ENCODE data around the gene MTMR11. TPM values are rescaled to one million over a fixed set of nuclear protein-coding genes. Genes with fewer than 3 reads are reported as not detected.

The MTMR11 gene
- total RNA-seq, 1 donor from 2014 or later = 0.64 TPM

DNA sequence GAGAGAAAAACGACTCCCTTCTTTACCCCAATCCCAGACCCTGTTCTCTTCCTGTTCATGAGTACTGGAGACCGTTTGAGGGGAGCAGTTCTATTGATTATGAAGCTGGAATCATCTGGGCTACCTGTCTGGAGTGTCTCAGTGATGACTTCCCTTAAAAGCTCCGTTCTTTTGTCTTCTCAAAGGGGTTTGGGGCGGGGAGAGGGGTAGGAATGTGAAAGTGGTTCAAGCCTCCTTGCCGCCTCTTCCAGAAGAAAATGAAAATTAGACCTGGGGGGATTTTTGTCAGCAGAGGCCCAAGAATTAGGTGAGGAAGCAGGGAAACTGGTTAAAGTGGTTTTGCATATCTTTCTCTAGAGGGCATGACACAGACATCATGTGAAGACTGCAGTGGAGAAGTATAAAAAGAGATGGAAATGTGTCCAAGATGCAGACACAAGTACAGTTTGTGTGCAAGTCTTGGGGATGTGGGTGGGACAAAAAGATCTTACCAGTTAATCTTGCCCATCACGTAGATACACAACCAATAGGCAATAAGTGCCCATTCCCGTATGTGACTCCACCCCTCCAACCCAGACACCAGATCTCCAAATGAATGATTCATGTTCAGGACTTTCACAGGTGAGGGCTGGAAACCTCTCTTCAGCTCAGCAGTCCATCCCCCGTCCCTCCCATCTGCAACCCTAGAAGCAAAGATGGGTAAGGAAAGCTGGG is 470 bp upstream of the MTMR11 start:
- no peak for DNase-seq (ENCODE audit: low read depth in 2 of 2)

DNA sequence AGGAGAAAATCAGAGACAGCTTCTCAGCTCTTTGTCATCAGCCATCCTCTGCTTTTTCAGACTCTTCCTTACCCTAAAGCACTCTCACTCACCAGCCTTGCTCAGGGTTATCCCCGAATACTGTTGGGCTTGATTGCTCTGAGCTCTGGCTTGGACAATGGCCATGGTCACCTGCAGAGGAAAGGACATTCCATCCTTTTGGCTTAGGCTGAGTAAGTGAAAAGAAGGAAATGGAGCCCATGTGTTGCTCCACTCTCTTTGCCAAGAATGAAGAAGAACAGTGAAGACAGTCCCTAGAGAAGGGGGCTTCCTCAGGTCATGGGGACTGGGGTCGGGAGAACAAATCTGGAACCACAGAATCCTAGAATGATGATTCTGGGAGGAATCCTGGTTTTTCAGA is 2.3 kb downstream of the MTMR11 start:
- no peak for DNase-seq (ENCODE audit: low read depth in 2 of 2)

DNA sequence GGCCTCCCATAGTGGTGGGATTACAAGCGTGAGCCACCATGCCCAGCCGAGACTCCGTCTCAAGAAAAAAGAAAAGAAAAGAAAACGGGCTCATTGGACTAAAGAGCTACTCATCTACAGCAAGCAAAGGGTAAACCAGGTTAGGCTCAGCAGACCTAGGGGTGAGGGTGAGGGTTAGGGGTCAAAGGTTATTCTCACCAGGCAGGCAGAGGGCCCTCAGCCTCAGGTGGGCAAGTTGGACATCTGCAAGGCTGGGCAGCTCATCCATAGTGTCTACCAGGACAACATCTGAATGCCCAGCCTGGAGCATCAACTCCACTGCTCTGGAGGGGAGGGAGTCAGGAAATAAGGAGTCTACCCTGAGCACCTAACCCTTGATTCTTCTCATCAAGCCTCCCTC is 3.5 kb downstream of the MTMR11 start:
- DNase-seq (ENCODE audit: low read depth in 2 of 2) = no peak

DNA sequence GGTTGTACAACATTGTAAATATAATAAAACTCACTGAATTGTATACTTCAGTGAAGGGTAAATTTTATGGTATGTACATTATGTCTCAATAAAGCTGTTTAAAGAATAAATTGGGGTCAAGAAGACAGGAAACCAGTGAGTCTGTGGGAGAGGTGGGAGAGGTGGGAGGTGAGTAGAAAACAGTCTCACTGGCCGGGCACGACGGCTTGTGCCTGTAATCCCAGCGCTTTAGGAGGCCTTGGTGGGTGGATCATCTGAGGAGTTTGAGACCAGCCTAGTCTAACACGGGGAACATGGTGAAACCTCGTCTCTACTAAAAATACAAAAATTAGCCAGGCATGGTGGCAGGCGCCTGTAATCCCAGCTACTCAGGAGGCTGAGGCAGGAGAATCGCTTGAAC is 4.2 kb downstream of the MTMR11 start:
- no peak for DNase-seq (ENCODE audit: low read depth in 2 of 2)

DNA sequence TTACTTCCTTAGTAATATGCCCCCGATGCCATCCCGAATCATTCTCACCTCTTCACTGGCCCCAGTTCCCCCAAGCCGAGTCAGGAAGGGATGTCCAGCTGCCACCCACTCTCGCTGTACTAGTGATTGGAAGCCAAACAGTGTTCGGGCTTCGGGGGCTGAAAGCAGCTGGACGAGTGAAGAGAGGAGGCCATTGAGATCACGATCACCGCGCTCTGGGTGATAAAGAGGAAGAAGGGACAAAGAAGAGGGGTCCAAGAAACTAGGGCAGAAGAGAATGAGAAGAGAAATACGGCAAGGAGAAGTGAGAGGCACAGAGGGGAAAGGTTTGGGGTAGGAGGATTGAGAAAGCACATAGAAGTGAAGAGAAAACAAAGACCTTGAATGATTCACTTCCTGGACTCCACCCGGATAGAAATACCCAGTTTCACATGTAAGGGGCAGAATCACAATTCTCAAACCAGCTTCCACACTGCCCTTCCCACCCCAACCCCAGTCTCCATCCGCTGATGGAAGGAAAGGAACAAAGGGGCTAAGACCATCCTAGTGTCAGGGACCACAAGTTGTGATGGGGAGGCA is 5.4 kb downstream of the MTMR11 start:
- DNase-seq (ENCODE audit: low read depth in 2 of 2) = peak in 1 of 2 donors; percentile 33

DNA sequence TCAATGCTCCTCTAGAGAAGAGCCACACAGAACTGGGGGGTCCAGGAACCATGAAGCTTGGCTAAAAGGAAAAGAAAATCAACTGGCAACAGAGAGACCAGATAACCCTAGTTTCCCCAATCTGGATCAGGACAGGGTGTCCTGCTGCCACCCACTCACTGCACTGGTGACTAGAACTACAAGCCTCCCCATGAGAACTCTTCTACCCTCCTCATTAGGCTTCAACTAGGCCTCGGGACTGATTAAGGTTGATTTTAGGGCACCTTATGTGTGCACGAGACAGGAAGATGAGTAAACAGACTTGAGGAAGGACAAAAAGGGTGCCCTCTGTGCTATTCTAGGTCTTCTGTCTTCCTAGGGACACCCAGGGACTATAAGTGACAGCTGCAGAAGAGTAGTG is 6.8 kb downstream of the MTMR11 start:
- no peak for DNase-seq (ENCODE audit: low read depth in 2 of 2)

DNA sequence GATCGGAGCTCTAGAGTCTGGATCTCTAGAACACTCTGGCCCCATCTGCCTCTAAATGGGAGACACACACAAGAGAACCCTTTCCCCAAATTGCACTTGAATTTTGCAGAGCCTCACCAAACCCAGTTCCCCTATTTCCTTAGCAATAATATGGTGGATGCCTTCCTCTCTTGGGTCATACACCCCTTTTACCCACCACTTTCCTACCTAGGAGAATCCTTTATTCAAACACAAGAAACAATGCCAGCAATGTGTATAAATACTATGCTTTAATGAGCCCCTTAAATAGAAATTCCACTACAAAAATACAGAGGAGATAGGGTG is 8.3 kb downstream of the MTMR11 start:
- no peak for DNase-seq (ENCODE audit: low read depth in 2 of 2)

DNA sequence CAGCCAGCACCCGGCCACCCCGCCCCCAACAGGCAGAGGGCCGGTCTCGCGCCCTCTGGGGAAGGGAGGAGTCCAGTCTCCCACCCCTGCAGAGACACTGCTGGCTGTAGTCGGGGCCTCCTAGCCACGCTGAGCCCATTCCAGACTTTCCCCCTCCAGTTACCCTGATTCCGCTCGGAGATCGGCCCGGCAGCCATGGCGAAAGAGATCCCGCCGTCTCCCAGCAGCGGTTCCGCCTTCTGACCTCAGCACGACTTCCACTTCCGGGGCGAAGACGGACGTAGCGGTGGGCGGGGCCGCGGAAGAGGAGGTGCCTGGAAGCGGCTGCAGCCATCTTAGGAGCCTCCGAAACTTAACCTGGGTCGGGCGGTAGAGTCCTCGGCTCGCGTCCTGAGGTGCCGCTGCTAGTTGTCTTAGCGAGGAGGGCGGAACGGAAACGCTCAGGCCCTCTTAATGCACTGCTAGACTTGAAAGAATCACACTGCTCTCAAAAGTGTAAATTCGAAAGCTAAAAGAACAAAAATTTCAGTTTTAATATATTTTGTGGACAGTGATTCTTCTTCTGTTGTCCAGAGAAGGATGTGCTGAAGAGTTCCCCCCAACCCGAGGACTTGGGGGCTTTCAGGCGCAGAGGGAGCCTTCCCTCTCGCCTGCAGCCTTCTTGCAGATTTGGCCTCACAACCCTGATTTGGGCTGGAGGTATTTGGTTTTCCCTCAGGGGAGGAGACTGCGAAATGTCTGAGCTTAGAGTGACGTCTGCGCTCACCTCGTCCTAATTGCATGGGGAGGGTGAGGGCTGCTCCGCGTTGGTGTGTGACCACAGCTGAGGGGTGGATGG is 8.9 kb downstream of the MTMR11 start, which contains the start of gene SF3B4:
TSS of gene SF3B4 (minus strand) at position 241 of the 838 bp plus-strand sequence. CDS start at position 197, 44 bp downstream.
- DNase-seq (ENCODE audit: low read depth in 2 of 2) = peak; percentile 78 to 95

DNA sequence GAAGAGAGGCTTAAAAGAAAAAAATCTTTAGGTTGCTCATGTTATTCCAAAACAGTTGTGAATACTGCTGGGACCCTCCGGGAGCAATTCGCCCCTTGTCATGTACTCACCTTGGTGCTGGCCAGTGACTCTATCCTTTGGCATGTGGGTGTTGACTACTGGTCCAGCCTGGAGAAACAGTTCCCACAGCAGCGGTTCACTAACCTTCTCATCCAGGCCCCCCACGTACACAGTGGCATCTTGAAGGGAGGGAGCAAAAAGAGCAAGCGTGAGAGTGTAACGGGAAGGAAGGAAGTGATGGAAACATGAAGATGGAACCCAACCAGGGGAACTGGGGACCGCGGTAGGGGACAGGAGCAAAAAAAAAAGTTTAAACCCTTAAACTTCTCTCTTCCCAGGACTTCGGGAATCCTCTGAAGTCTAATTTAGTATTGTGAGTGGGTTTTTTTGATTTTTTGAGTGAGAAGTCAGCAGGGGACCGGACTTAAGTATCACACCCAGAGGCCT is 9.6 kb downstream of the MTMR11 start:
- peak in 1 of 2 donors; percentile 19 for DNase-seq (ENCODE audit: low read depth in 2 of 2)

DNA sequence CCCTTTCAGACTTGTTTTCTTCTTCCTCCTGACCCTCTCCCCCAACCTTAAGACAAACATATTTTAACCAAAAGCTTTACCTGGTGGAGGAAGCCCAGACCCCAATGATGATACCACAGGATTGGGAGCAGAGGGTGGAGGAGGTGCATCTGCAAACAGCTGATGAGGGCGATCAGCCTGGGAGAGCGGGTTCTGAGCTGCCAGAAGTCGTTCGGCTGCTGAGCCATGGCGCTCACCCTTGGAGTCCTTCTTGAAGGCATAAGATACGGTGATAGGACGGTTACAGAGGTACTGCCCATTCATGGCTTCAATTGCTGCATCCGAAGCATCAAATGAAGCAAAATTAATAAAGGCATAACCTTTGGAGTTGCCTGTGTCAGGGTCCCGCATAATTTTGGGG is 10.4 kb downstream of the MTMR11 start:
- DNase-seq (ENCODE audit: low read depth in 2 of 2) = no peak

DNA sequence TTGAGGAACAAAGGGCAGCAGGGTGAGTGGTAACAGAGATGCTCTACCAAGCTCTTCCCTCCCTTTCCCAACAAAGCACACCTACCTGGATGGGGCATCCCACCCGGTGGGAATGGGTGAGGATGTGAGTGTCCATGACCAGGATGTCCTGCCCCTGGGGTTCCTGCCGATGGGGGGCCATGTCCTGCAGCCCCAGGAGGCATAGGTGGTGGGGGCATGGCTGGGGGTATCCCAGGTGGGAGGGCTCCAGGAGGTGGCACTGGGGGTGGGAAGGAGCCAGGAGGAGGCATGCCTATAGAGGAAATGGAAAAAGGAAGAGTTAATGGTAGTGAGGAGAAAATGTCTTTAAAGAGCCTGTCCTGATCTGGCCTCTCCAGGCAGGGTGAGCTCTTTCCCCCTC is 10.9 kb downstream of the MTMR11 start:
- no peak for DNase-seq (ENCODE audit: low read depth in 2 of 2)

DNA sequence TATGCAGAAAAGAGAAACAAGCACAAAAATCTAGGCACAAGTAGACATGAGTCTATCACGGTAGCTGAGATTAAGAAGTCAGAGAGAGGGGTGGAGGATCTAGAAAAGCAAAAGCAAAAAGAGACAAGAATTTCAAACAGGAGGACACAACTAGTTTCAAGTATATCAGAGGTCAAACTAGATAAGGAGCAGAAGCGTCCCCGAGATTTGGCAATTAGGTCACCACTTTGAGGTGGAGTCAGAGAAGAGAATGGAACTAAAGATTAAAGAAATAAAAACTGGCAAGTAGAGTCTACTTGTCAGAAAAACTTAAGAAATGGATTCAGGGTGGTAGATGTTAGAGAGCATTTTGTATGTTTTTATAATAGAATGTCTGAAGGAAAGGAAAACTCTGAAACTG is 11.3 kb downstream of the MTMR11 start:
- DNase-seq (ENCODE audit: low read depth in 2 of 2) = no peak

DNA sequence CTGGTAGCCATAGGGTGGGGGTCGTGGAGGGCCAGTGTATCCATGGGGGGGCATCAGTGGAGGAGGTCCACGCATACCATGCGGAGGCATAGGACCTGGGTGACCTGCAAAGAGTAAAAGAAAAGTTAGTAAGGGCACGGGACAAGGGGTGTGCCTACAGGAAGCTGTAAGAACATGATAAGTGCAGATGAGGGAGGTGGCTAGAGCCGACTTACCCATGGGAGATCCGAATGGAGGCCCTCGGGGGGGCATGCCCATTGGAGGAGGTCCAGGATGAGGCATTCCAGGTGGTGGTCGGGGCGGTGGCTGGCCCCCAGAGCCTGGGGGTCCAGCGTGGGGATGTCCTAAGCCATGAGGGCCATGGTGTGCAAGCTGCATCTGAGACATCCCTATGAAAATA is 13.1 kb downstream of the MTMR11 start:
- no peak for DNase-seq (ENCODE audit: low read depth in 2 of 2)

DNA sequence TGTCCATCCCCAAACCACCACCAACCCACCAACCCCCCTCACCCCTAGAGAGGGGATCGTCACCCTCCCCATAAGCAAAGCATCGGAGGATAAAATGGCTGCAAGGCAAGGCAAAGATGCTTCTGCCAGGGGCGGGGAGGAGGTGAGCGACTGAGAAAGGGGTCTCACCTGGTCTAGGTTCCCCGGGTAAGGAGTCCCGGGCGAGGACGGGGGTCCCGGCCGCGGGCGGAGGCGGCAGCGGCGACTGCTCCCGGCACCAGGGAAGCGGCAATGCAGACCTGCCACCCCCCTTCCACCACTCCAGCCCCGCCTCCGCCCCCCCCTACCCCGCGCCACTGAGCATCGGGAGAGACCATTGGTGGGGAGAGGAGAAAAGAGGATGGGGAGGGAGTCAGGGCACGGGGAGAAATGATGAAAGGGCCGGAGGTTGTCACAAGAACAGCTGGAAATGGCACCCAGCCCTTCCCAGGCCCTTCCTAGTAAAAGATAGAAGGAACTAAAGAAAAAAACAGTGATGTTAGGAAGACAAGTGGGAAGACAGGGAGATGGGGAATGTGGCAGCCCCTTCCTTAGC is 19.0 kb downstream of the MTMR11 start, which contains the start of gene SV2A:
TSS of gene SV2A (minus strand) at position 274 of the 574 bp plus-strand sequence. CDS start 4,004 bp downstream, outside the sequence.
- no peak for DNase-seq (ENCODE audit: low read depth in 2 of 2)

DNA sequence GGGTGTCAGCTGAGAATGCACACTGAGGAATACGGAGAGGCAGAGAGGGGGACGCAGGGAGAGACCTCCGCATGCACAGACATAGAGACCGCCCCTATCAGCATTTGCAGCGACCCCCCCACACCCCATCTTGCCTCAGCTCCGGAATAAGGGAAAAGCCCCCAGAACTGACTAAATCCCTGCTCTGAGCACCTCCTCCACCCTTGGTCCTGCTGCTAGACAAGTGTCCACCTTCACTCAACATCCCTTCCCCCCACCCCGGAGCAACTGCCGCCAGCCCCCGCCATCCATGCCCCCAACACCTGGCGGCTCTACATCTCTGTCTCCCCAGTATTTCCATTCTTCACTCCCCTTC is 19.8 kb downstream of the MTMR11 start:
- DNase-seq (ENCODE audit: low read depth in 2 of 2) = no peak

DNA sequence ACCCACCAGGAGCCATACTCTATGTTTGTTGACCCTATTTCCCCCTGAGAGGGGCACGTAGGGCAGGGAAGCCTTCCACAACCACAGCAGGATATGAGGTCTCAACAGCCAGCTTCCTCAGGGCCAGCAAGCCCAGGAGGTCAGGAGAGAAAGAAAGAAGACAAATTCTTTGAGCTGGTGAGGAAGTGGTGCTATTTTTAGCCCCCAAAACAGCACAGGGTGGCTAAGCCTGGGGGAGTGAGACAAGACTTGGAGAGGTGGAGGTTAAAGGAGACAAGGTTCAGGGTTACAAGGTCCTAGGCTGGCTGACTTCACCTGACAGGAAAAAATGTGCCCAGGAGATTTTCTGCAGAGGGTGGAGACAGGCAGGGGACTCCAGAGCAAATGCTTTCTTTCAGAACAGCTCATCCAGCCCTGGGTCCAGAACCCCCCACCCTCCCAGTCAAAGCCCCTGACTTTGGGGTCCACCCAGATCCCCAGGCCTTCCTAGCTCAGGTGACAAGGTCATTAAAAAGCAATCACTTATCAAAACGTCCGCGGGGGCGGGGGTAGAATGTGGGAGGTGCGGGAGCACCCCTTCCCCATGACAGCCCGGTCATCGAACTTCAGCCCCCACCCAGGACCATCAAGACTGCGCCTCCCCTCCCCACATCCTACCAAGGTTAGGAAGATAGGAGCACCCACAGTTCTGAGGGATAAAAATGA is 20.3 kb downstream of the MTMR11 start:
- no peak for DNase-seq (ENCODE audit: low read depth in 2 of 2)

DNA sequence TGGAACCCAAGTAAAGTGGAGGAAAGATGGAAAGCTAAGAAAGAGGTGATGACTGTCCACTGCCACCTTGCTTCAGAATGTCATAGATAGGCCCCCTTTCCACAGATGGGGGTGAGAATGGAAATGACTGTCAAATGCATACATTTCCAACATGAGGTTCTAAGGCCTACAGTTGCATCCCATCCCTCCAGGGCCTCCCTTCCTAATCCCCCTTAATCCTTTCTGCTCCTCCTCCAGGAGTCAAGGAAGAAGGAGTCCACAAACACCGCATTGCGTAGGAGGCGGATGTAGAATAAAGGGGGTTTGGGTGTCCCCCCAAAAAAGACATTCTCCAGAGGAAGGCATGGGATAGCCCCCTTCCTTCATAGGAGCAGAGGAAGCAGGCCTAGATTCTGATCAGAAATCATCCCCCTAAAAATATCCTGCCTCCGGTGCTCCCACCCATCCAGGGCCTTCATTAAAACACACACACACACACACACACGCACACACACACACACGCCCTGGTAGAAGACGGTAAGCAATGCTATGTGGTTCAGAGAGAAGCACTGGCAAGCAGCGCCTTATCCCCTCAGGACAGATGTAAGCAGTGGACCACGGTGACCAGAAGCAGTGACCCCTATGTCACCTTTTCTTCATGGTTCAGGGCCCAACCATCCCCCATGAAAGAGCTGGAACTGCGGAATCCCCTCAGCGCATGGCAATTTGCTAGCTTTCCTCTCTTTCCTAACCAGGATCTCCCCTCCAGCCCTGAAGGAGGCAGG is 21.1 kb downstream of the MTMR11 start:
- no peak for DNase-seq (ENCODE audit: low read depth in 2 of 2)

DNA sequence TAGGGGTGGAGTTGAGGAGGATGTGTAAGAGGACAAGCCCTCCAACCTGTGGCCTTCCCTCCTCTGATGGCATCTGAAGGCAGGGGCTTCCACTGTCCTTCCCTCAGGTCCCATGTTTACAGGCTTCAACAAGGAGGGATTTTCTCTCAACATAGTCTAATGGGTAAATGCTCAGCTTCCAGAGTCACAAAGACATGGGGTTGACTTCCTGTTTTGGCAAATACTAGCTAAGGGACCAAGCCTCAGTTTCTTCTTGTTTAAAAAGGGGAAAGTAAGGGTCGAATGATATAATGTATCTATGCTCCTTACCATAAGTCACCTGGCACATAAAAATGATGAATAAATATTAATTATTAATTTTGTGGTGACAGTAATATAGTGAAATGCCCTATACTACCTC is 22.1 kb downstream of the MTMR11 start:
- DNase-seq (ENCODE audit: low read depth in 2 of 2) = no peak

DNA sequence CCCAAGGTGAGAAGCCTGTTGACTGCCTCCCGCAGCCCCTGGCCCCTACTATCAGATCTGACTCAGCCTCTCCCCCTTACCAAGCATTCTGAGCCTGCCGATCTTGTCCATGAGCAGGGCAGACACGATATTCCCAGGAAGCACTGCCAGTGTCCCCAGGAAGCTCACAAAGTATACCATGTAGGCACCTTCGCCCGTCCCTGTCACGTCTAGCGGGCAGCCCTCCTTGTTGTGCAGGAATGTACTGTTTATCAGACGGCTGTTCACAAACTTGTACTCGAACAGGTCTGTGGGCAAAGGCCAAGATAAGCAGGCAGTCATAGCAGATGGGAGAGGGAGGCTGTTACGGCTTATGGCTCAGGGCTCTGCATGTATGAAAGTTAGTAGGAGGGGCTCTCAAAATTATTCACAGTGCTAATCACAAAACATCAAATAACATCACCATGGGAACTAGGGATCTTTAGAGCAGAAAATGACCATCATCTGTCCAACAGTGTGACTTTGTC is 30.1 kb downstream of the MTMR11 start:
- DNase-seq (ENCODE audit: low read depth in 2 of 2) = no peak

DNA sequence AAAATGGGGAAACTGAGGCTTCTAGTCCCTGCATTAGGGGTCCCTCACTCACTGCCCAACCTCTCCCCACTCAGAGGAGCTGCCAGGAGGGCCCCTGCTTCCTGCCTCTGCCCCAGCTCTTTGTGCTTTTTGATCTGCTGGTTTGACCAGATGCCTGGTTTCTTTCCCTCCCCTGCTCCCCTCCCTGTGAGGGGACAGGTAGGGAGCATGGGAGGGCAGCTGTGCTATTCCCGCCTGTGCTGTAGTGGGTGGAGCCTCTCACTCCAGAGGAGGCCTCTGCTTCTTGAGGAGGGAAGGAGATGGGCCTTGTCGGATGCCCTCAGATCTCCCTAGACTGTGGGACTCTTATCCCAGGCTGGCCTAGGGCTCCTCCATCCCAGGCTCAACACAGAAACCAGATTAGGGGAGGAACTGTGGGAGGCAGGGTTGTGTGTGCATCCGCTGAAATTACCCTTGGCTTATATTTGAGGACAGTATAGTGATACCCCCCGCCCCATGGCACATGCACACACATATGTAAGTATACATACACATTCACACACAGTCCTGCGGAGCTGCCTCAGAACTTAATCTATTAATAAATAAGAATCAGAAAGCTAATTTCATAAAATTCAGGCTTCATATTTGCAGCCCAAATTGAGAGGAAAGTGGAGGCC is 32.7 kb downstream of the MTMR11 start:
- no peak for DNase-seq (ENCODE audit: low read depth in 2 of 2)

All from dermis microvascular lymphatic vessel endothelial cell (primary cell).